ENCODE results near the gene KRTAP6-1. TPM values are rescaled to one million over a fixed set of nuclear protein-coding genes. Genes with fewer than 3 reads are reported as not detected.

The KRTAP6-1 gene
- total and polyA plus RNA-seq, 2 donors (not counting 1 experiment from before 2014, with no cell fraction given) = not detected

DNA sequence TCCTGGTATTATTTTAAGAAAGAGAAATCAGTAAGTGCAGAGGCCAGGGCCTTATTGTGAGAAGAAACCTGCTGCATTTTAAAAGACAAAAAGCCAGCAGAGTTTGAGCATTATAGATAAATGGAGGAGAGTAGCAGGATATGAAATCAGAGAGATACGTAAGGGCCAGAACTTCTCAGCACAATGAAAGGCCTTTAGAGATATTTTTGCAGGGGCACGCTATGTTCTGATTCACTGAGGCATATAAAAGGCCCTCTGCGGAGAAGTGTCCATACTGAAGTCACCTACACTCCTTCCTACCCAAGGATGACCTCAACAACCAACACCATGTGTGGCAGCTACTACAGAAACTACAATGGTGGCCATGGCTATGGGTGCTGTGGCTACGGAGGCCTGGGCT is 21.6 kb downstream of the KRTAP6-1 start, which contains the start of gene KRTAP6-3:
TSS of gene KRTAP6-3 (plus strand) at position 301 of the 400 bp plus-strand sequence. CDS start at position 307, 6 bp downstream.
- Histone ChIP-seq H3K36me3 (replicated peaks in 1 of 2; ENCODE audit: control extremely low read depth in 1 of 2, control insufficient read depth in 1 of 2, extremely low read depth in 1 of 2, insufficient read depth in 2 of 2, low read length in 1 of 2) (no peaks in the 10 kb centered on the region), H3K9ac (ENCODE audit: low read length) (no peak within 1 kb of the TSS), H4K20me1 (ENCODE audit: control insufficient read depth, insufficient read depth, low read length, poor library complexity, severe bottlenecking) (no peaks in the 10 kb centered on the region), H3K9me3 (ENCODE audit: control extremely low read depth in 1 of 3, control insufficient read depth in 2 of 3, insufficient read depth in 1 of 3, low read length in 2 of 3) (peaks cover 0 to 4% (median 3%) of the 10 kb centered on the region in 3 donors), H3K27ac (ENCODE audit: low read length in 2 of 2) (no peak within 1 kb of the TSS), H3K4me3 (ENCODE audit: control extremely low read depth in 1 of 5, extremely low read depth in 1 of 5, insufficient read depth in 1 of 5, low read depth in 2 of 5, low read length in 4 of 5) (no peak within 1 kb of the TSS), H2AFZ (ENCODE audit: insufficient read depth, low read depth, low read length, poor library complexity, severe bottlenecking) (no peak within 1 kb of the TSS), H3K27me3 (replicated peaks in 1 of 4; ENCODE audit: control extremely low read depth in 1 of 4, control insufficient read depth in 3 of 4, insufficient read depth in 4 of 4, low read length in 3 of 4) (no peaks in the 10 kb centered on the region), H3K4me1 (ENCODE audit: control insufficient read depth in 2 of 2, insufficient read depth in 2 of 2, low read length in 2 of 2) (no peaks in the 10 kb centered on the region), H3K79me2 (ENCODE audit: control insufficient read depth, insufficient read depth, low read length) (no peaks in the 10 kb centered on the region), H3K4me2 (replicated peaks; ENCODE audit: low read depth, low read length, poor library complexity, severe bottlenecking) (no peak within 1 kb of the TSS)
- TF ChIP-seq CTCF (IDR thresholded peaks at IDR 0.05) = no peak
- TF ChIP-seq EZH2 (IDR thresholded peaks at IDR 0.05; ENCODE audit: borderline replicate concordance, insufficient read depth, low read depth, low read length, poor library complexity, severe bottlenecking) = no peak
- CTCF ChIA-PET = no interaction called here
- Mint-ChIP-seq H3K9me3 (ENCODE audit: insufficient read depth) (peaks cover 5% of the 10 kb centered on the region), H3K4me1 (no peaks in the 10 kb centered on the region), H3K27ac (no peak within 1 kb of the TSS), H3K4me3 (no peak within 1 kb of the TSS), H3K27me3 (no peaks in the 10 kb centered on the region)
- ATAC-seq (ENCODE audit: low read depth) (no peak), DNase-seq (no peak)
- intact Hi-C loops (cut with micrococcal nuclease) = no loop called here
- POLR2A ChIA-PET = no interaction called here
- WGBS (ENCODE audit: insufficient coverage) = 94% methylated on average over 2 of the region's 4 CpGs

DNA sequence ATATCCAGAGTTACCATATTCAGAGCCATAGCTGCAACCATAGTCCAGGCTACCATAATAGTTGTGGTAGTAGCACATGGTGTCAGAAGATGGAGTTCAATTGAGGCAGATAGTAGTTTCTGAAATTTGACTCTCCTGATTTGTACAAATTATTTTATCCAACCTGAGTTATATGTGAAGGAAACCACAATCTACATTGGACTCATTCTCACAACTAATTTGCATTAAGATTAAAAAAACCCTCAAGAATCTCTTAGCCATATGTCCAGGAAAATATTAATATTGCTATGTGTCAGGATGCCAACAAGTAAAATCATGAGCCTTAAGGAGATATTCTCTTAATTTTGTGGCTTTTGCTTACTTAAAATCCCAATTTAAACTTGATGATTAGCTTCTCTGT is 23.4 kb downstream of the KRTAP6-1 start, which contains the start of gene KRTAP22-2:
TSS of gene KRTAP22-2 (minus strand) at position 101 of the 400 bp plus-strand sequence.
- Mint-ChIP-seq H3K4me3 (no peak within 1 kb of the TSS), H3K27ac (no peak within 1 kb of the TSS)
- TF ChIP-seq CTCF (IDR thresholded peaks at IDR 0.05) = no peak
- no peak for TF ChIP-seq EZH2 (IDR thresholded peaks at IDR 0.05; ENCODE audit: borderline replicate concordance, insufficient read depth, low read depth, low read length, poor library complexity, severe bottlenecking)

More for the DNA sequence above, 23.4 kb downstream of the KRTAP6-1 start, which contains the start of gene KRTAP22-2:
- Histone ChIP-seq H2AFZ (ENCODE audit: insufficient read depth, low read depth, low read length, poor library complexity, severe bottlenecking) (no peak within 1 kb of the TSS), H3K79me2 (ENCODE audit: control insufficient read depth, insufficient read depth, low read length) (no peaks in the 10 kb centered on the region), H4K20me1 (ENCODE audit: control insufficient read depth, insufficient read depth, low read length, poor library complexity, severe bottlenecking) (no peaks in the 10 kb centered on the region), H3K4me3 (ENCODE audit: control extremely low read depth in 1 of 5, extremely low read depth in 1 of 5, insufficient read depth in 1 of 5, low read depth in 2 of 5, low read length in 4 of 5) (no peak within 1 kb of the TSS), H3K27me3 (replicated peaks in 1 of 4; ENCODE audit: control extremely low read depth in 1 of 4, control insufficient read depth in 3 of 4, insufficient read depth in 4 of 4, low read length in 3 of 4) (no peaks in the 10 kb centered on the region), H3K36me3 (replicated peaks in 1 of 2; ENCODE audit: control extremely low read depth in 1 of 2, control insufficient read depth in 1 of 2, extremely low read depth in 1 of 2, insufficient read depth in 2 of 2, low read length in 1 of 2) (no peaks in the 10 kb centered on the region), H3K9me3 (ENCODE audit: control extremely low read depth in 1 of 3, control insufficient read depth in 2 of 3, insufficient read depth in 1 of 3, low read length in 2 of 3) (peaks cover 0 to 4% (median 3%) of the 10 kb centered on the region in 3 donors), H3K9ac (ENCODE audit: low read length) (no peak within 1 kb of the TSS), H3K4me1 (ENCODE audit: control insufficient read depth in 2 of 2, insufficient read depth in 2 of 2, low read length in 2 of 2) (no peaks in the 10 kb centered on the region), H3K27ac (ENCODE audit: low read length in 2 of 2) (no peak within 1 kb of the TSS), H3K4me2 (replicated peaks; ENCODE audit: low read depth, low read length, poor library complexity, severe bottlenecking) (no peak within 1 kb of the TSS)
- ChIA-PET POLR2A (no interaction called here), CTCF (no interaction called here)
- Mint-ChIP-seq H3K9me3 (ENCODE audit: insufficient read depth) (peaks cover 3% of the 10 kb centered on the region), H3K27me3 (no peaks in the 10 kb centered on the region), H3K4me1 (no peaks in the 10 kb centered on the region)
- intact Hi-C loops (cut with micrococcal nuclease) = no loop called here
- DNase-seq = no peak
- ATAC-seq (ENCODE audit: low read depth) = no peak

All from B cell (primary cell).